Stimulated activated CD8-positive, alpha-beta memory T cell treated with anti-CD3 and anti-CD28 coated beads, Interleukin-12 subunit alpha, Interleukin-12 subunit beta, amount 100 ng/mL, for 24 hours (primary cell): ENCODE results near the gene P2RX6.
"Not testable (repeated sequence)": the region's sequence is repeated elsewhere in the genome, so short reads cannot be mapped to it uniquely, and the experiment has no call there.

Experiments used
- DNase-seq: peaks from one replicate; pipeline ENCODE4 v3.0.0-alpha.2; 2020; ENCODE audit errors: extremely low read depth

P2RX6 gene

DNA sequence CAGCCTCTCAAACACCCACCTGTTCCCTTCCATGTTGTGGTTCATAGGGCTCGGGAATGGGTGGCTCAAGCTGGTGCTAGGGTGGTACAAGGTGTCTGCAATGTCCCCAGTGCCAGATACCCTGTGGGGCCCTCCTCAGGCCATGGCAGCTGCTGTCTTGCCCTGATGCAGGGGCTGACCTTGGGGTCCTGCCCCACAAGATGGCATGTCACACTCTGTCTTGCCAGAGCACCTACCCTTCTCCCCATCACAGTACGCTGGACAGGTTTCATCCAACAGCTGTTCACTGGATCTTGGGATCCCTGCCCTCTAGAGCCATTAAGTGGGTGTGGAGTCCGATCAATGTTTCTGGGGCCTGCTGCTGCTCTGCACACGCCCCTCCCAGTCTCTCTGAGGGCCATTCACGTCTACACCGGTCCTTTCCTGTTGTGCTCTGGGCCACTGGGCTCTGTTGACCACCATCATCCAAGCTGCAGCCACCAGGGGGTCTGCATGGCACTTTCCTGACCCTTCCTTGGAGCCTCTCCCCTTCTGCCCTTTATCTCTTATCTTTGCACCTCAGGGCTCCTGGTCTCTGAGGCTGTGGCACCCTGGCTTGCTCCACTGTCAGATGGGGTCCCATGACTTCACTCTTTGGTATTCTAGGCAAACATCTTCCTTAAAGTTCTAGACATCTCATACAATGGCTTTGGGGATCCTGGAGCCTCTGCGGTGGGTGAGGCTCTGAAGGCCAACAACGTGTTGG is 37.9 kb downstream of the P2RX6 start:
- DNase-seq, result no peak

DNA sequence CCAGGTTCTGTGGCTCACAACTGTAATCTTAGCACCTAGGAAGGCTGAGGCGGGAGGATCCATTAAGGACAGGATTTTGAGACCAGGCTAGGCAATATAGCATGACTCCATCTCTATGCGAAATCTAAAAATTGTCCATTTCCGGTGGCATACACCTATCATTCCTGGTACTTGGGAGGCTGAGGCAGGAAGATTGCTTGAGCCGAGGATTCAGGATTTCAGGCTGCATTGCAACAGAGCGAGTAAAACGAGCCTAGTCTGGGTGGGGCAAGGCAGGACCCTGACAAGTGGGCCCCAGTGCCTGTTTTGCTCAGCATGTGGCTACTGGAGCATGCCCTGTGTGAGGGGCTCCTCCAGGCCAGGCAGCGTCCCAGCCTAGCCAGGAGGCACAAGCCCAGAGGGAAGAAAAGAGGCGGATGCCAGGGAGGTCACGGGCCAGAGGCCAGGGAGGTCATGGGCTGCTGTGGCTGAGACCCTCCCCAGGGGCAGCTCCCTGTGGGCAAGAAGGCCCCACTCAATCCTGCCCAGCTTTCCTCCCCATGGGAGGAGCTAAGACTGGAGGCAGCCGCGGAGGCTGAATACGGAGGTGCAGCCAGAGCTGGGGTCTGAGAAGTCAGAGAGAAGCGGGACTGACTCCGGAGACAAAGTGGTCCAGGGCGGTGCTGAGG is 39.2 kb downstream of the P2RX6 start:
- DNase-seq, result no peak

DNA sequence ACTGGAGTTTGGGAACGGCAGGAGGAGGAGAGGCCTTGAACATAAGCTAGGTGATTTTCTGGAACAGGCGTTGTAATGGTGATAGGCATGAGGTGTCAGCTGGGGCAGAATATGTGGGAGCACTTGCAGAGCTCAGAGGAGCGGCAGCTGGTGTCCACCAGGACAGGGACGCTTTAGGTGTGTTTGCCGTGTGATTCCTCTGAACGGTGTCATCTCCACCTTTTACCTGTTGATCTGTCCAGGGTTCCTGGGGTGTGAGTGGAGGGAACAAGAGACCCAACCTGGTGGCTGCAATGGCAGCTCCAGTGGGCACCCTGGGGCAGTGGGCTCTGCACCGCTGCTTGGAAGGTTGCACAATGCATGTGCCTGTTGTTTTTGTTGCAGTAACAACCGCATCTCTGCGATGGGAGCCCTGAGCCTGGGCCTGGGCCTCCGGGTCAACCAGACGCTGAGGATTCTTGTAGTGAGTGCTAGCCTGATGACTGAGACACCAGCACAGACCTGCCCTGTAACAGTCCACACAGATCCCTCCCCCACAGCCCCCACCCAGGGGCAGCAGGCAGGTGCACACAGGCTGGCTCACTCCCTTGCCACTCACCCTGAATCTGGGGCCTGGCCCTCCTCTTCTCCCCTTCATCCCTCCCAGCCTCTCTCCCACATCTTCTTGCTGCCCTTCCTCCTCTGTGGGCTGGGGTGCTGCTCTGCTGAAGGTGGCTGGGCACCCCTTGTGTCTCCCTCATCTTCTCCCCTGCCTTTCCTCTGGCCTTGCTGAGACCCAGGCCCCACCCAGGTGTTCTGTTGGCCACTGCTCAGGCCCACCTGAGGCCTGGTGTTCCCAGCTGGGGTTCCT is 40.0 kb downstream of the P2RX6 start:
- DNase-seq, result no peak

DNA sequence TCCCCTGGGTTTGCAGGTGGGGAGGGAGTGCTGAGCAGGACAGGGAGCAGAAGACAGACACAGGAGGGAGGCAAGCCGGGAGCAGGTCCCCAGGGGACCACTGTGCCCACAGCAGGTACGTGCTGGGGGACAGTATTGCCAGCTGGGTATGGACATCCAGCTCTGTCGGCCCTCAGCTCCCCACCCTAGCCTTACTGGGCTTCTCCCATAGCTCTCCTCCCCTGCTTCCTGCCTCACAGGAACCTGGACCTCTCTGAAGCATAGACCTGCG is 40.5 kb downstream of the P2RX6 start:
- DNase-seq, result no peak

DNA sequence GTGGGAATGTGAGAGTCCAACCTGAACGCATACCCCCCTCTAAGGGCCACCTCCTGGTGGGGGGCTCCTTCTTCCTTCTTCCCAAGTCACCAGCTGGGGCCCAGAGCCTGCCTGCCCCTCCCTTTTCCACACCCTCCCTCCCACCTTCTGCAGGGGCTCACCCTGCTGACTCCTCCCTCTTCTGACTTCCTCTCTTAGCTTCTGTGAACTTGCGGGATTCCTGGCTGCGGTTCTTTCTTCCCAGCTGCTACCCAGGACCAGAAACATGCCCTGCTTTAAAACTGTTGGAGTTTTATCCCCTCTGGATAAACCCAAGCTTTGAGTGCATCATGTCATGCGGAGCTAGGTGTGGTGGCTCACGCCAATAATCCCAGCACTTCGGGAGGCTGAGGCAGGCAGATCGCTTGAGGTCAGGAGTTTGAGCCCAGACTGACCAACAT is 40.9 kb downstream of the P2RX6 start:
- no peak for DNase-seq

DNA sequence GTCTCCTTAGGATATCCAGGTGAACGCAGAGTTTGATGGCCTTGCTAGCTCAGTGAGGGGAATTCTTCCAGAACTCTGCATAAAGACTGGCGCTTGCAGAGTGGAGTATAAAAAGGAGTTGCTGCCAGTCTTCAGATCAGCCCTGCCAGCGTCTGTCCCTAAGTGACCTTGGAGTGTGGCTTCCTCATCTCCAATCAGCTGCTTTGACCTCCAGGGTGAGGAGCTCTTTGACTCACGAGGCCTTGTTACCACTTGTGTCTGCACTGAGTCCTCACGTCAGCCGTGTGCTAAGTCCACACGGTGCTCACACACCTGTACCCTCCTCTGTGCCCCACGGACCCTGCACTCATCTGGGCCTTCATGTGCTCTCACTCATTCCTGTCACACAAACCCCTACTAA is 45.4 kb downstream of the P2RX6 start:
- DNase-seq, result not testable (repeated sequence)

DNA sequence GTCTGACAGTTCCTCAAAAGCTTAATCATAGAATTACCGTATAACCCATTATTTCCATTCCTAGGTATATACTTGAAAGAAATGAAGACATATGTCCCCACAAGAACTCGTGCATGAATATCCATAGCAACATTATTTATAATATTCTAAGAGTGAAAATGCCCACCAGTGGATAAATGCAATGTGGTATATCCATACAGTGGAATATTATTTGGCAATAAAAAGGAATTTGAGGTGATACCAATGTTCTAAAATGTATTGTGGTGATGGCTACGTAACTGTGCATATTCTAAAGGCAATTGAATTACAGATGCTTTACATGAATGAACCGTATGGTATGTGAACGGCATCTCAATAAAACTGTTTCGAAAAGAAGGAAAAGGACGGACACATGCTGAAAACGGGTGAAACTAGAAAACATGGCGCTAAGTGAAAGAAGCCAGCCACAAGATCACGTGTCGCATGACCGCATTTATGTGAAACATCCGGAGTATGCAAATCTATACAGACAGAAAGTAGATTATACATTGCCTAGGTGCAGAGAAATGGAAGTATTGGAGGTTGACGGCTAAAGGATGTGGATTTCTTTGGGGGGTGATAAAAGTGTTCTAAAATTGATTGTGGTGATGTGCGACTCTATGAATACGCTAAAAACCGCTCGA is 46.8 kb downstream of the P2RX6 start:
- not testable (repeated sequence) for DNase-seq

DNA sequence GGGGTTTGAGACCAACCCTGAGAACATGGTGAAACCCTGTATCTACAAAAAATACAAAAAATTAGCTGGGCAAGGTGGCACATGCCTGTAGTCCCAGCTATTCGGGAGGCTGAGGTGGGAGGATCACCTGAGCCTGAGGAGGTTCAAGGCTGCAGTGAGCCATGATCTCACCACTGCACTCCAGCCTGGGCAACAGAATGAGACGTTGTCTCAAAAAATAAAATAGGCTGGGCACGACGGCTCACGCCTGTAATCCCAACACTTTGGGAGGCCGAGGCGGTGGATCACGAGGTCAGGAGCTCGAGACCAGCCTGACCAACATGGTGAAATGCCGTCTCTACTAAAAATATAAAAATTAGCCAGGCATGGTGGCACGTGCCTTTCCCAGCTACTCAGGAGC is 49.5 kb downstream of the P2RX6 start:
- not testable (repeated sequence) for DNase-seq

DNA sequence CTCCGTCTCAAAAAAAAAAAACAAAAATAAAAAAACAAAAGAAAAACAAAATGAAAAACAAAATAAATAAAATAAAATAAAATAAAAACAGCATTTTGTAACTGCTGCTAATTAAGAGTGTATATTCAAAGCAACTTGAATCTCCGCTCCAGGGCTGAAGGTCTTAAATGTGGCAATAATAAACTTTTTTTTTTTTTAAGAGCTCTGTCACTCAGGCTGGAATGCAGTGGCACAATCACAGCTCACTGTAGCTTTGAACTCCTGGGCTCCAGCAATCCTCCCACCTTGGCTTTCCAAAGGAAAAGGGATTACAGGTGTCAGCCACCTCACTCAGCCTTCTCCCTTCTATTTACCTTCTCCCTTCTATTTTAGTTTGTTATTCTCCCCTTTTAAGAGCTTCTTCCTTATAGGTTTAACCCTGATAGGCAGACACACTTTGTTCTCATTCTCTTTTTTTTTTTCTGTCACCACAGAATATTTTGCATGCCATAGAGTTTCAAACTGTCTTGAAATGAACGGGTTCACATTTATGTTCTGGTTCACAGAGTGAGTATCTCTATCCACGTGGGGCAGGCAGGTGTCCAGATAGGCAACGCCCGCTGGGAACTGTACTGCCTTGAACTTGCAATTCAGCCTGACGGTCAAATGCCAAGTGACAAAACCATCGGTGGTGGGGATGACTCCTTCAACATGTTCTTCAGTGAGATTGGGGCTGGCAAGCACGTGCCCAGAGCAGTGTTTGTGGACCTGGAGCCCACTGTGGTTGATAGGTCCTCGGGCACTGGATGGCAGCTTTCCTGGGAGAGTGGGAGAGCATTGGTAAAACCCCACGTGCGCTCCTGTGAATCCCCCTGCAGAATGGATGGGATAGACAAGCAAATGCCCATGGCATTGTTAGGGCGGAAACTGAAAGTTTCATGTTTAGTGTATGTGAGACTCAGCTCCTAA is 50.2 kb downstream of the P2RX6 start:
- no peak for DNase-seq

DNA sequence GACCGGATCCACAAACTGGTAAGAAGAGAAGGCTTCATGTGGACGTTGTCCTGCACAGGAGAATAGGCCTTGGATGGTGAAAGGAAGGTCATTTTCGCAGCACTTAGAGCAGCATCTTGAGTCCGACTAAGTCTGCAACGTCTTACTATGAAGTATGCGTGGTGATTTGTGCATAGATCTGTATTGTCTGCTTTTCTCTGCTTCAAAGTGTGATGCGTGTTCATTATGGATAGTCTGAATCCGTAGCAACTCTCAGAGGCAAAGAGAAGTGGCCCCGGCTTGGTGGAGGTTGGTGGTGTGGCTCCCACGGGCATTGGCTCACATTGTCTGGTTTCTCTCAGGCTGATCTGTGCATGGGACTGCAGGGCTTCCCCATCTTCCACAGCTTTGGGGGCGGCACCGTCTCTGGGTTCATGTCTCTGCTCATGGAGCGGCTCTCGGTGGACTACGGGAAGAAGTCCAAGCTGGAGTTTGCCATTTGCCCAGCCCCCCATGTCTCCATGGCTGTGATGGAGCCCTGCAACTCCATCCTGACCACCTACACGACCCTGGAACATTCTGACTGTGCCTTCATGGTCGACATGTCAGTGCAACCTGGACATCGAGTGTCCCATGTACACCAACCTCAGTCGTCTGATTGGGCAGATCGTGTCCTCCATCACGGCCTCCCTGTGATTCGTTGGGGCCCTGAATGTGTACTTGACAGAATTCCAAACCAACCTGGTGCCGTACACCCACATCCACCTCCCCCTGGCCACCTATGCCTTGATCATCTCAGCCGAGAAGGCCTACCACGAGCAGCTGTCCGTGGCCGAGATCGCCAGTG is 52.3 kb downstream of the P2RX6 start:
- DNase-seq, result no peak

DNA sequence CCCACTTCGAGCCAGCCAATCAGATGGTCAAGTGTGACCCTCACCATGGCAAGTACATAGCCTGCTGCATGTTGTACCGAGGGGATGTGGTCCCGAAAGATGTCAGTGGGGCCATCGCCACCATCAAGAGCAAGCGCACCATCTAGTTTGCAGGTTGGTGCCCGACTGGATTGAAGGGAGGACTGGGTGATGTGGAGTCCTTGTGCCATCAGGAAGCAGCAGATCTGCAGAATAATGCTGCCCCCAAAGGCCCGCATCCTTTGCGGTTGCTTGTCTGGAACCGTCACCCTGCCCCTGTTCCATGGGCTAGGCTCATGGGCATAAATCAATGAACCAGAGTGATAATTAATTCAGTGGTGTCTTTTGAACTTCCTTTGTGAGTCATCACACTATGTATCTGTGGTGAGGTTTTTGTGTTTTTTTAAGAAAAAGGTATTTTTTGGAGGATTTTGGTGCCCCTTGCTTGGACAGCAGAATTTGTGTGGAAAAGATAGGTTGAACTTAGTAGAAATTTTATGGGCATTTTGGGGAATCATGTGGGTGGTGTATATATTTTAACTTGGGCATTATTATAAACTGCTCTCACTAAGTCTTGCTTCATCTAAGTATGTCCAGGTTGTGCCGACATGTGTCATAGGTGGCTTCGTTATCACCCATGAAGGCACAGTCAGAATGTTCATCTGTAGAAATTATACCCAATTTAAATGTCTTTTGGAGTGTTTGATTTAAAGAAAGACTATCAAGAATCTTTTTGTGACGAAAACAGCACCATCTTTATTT is 53.1 kb downstream of the P2RX6 start:
- DNase-seq, result no peak

DNA sequence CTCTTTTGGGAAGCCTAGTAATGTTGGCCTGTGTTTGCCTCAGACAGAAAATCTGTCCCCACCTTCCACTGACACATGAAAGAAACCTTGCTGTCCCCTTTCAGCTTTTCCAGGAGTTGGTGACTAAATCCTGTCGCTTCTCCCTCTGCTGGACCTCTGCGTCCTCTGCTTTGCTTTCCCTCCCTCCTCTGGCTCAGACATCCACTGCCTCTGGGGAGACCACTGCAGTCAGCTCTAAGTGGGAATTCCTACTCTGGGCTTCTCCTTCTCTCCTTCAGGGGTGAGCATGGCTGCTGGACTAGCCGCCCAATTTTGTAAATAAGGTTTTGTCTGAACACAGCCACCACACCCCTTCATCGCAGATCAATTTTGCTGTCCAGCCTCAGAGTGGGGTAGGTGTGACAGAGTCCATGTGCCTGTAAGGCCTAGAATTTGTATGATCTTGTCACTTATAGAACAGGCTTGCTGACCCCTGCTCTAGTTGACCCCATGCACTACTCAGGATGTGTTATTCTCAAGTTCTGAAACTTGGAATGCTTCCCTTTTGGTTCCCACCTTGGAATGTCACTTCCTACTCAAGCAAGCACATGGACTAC is 53.8 kb downstream of the P2RX6 start:
- DNase-seq, result no peak

DNA sequence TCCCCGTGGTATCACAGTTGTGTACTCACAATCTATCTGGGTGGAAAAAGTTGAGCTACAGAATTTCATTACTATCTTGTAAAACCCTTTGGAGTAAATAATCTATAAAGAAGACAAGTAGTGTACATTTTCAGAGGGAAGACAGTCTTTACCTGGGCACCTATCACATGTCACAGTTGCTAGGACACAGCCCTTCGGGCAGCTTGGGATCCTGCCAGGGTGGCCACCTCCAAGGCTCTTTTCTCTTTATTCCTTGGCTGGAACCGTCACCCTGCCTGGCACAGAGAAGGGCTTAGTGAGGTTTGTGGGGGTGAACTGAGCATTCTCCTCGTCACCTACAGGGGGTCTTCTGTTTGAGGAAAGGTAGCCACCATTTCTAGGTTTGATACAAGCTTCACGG is 54.4 kb downstream of the P2RX6 start:
- no peak for DNase-seq

DNA sequence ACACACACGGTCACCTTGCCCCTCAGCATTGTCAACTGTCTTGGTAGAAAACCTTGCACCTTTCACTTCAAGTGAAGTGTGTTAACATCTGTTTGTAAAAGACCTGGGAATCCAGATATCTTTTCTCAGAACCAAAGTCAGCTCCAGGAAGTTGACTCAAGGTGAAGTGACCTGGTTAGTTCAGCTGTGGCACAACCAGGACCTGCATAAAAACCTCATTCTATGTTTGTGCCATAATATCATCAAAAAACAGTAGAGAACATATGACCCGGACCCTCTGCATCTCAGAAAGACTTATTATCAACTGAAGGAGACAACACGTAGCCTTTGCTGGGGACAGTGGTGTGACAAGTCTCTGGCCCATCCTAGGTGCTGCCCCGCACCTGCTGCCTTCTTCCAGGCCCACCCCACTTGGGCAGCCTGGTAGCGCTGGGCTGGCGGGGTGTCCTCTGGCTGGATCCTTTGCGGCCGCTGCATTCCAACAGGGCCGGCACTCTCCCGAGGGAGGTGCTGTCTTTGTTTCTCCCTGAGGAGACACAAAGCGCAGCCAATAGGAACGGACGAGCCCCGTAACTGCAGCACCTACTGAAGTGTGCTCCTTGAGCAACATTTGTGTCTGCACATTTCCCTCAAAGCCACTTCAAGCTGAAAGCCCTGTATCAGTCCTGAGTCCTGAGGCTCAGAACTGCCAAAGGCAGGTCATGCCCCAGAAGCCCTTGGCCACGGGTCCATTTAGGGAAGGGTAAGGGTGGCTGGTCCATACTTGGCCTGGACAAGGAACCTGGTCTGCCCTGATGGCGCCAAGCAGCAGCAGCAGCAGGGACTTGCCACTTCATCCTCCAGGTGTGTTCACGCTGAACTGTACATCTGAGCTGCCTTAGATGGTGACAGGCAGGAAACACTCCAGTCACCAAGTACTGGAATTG is 56.0 kb downstream of the P2RX6 start:
- no peak for DNase-seq

DNA sequence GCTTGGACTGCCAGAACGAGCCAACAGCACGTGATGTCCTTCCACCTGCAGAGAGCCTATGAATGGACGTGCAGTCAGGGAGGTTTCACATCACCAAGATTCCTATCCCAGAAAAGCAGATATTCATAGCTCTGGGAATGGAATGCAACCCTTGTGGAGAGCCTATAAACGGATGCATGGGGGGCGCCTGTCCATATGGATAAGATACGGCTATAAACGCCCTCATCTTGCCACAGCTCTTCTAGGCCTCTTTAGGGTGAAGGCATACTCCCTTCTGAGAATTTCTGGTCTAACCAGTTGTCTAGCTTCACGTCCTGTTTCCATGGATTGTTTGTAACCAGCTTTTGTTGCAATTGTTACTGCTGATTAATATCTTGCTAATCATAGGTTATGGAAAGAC is 56.8 kb downstream of the P2RX6 start:
- DNase-seq, result not testable (repeated sequence)

DNA sequence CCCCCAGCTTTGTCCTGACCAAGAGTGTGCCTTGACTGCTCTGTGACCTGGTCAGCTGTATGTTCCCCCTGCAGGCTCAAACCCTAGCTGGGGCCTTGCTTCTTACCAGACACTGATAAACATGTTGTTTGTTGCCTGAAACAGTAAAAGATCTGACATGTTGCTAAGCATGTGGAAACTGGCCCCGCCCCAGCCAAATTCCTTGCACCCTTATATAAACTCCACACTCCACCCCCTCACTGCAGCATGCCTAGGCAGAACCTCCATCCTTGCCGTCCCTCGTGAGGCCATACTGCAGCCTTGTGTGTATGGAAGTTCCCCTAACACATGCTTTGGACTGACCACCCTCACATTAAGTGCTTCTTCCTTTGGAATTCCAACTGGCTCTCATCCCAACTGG is 58.1 kb downstream of the P2RX6 start:
- no peak for DNase-seq

DNA sequence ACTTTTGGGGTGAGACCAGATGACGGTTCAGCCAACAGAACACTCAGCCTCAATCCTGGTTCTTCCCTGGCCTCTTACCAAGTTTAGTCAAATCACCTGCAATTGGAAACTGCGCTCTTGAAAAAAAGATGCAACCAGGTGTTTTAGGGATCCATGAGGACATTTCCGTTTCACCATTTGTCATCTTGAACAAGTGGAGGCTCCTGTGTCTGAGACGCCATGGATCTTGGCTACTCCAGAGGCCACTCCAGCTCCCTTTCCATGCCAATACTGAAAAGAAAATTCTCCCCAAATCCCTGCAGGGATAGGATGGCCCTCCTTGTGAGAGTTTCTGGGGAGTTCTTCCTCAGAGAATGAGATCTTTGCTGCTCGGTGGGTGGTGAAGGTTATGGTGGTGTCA is 58.5 kb downstream of the P2RX6 start:
- DNase-seq, result no peak

DNA sequence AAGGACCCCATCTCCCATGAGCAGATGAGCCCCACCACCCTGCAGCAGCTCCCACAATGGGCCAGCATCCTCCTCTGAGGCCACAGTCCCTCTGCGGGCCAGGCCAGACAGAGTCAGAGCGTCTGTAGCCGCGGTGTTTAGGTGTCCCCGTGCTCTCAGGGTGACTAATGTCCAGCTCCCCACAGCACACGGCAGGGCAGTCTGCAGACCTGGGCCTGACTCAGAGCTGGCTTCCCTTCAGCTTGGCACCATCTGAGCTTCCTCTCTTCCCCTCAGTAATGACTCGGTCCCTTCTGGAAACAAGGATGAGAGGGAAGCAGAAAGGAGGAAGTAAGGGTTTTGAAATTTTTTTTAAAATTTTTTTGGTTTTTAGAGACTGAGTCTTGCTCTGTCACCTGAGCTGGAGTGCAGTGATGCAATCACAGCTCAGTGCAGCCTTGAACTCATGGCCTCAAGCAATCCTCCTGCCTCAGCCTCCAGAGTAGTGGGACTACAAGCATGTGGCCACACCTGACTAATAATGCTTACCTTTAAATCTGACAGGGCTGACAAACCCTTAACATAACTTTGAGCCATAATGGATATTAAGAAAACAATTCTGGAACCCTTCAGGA is 59.2 kb downstream of the P2RX6 start:
- no peak for DNase-seq
